ENCODE measurements around the gene FZD2. TPM values are rescaled to one million over a fixed set of nuclear protein-coding genes. Genes with fewer than 3 reads are reported as not detected.
A peak's percentile ranks its signal among the peaks of the same experiment; 100 is the strongest.

The FZD2 gene
- total RNA-seq, 1 donor from 2014 or later: 56.6 TPM

GRCh38 chr17:44581868-44582267 lies 24.6 kb downstream of the FZD2 start:
- H3K27ac Mint-ChIP-seq: no peak overlapping the region
- H3K36me3 ChIP-seq: no peaks in the 10 kb centered on the region
- H3K4me2 ChIP-seq: no peak overlapping the region
- H3K4me1 ChIP-seq: no peaks in the 10 kb centered on the region
- H3K9me3 Mint-ChIP-seq: no peaks in the 10 kb centered on the region
- DNase-seq (ENCODE audit: low spot score): peak; percentile 50
- H3K4me1 Mint-ChIP-seq: no peaks in the 10 kb centered on the region
- no peaks in the 10 kb centered on the region for H3K9me3 ChIP-seq (ENCODE audit: low read depth)
- H3K79me2 ChIP-seq (ENCODE audit: low read depth): no peaks in the 10 kb centered on the region
- no peaks in the 10 kb centered on the region for H3K27me3 ChIP-seq
- no peak overlapping the region for H3K4me3 Mint-ChIP-seq
- TF ChIP-seq CTCF (IDR thresholded peaks at IDR 0.05) (peak; percentile 36), EZH2 (IDR thresholded peaks at IDR 0.05) (no peak), EZH2phosphoT487 (IDR thresholded peaks at IDR 0.05) (no peak)
- no peak overlapping the region for H2AFZ ChIP-seq (replicated peaks)
- no peaks in the 10 kb centered on the region for H3F3A ChIP-seq (ENCODE audit: low read depth)
- H4K20me1 ChIP-seq (ENCODE audit: low read depth): no peaks in the 10 kb centered on the region
- peaks cover 5% of the 10 kb centered on the region for H3K27me3 Mint-ChIP-seq (ENCODE audit: insufficient read depth, low read depth)
- H3K9ac ChIP-seq: no peak overlapping the region
- H3K27ac ChIP-seq: no peak overlapping the region
- no peaks in the 10 kb centered on the region for H3K36me3 Mint-ChIP-seq
- no peak overlapping the region for H3K4me3 ChIP-seq

- no peak for DNase-seq (ENCODE audit: low spot score)
- Histone ChIP-seq H3K4me2 (no peak overlapping the region), H4K20me1 (ENCODE audit: low read depth) (no peaks in the 10 kb centered on the region), H3K36me3 (no peaks in the 10 kb centered on the region), H3K4me1 (no peaks in the 10 kb centered on the region), H3K27me3 (no peaks in the 10 kb centered on the region), H3K9ac (no peak overlapping the region), H3K4me3 (no peak overlapping the region), H2AFZ (replicated peaks) (no peak overlapping the region), H3K79me2 (ENCODE audit: low read depth) (no peaks in the 10 kb centered on the region), H3F3A (ENCODE audit: low read depth) (no peaks in the 10 kb centered on the region), H3K27ac (no peak overlapping the region), H3K9me3 (ENCODE audit: low read depth) (no peaks in the 10 kb centered on the region)
- H3K36me3 Mint-ChIP-seq: no peaks in the 10 kb centered on the region
- H3K9me3 Mint-ChIP-seq: no peaks in the 10 kb centered on the region
- no peak overlapping the region for H3K4me3 Mint-ChIP-seq
- H3K27ac Mint-ChIP-seq: peak overlapping the region; percentile 10
- H3K4me1 Mint-ChIP-seq: peaks cover 6% of the 10 kb centered on the region
- TF ChIP-seq EZH2 (IDR thresholded peaks at IDR 0.05) (no peak), CTCF (IDR thresholded peaks at IDR 0.05) (no peak)
- H3K27me3 Mint-ChIP-seq (ENCODE audit: insufficient read depth, low read depth): peaks cover 4% of the 10 kb centered on the region
Observed at GRCh38 chr17:44584443-44584842, 27.2 kb downstream of the FZD2 start.

- Mint-ChIP-seq H3K9me3 (no peaks in the 10 kb centered on the region), H3K4me1 (peaks cover 6% of the 10 kb centered on the region), H3K27me3 (ENCODE audit: insufficient read depth, low read depth) (peaks cover 4% of the 10 kb centered on the region), H3K4me3 (no peak overlapping the region), H3K27ac (no peak overlapping the region), H3K36me3 (no peaks in the 10 kb centered on the region)
- Histone ChIP-seq H3K9ac (no peak overlapping the region), H3K27me3 (no peaks in the 10 kb centered on the region), H3K79me2 (ENCODE audit: low read depth) (no peaks in the 10 kb centered on the region), H3K36me3 (no peaks in the 10 kb centered on the region), H3K4me3 (no peak overlapping the region), H3K4me1 (no peaks in the 10 kb centered on the region), H2AFZ (replicated peaks) (no peak overlapping the region), H3K9me3 (ENCODE audit: low read depth) (no peaks in the 10 kb centered on the region), H3F3A (ENCODE audit: low read depth) (peaks cover 7% of the 10 kb centered on the region), H3K4me2 (no peak overlapping the region), H3K27ac (no peak overlapping the region), H4K20me1 (ENCODE audit: low read depth) (no peaks in the 10 kb centered on the region)
- TF ChIP-seq EZH2 (IDR thresholded peaks at IDR 0.05) (no peak), CTCF (IDR thresholded peaks at IDR 0.05) (no peak), EZH2phosphoT487 (IDR thresholded peaks at IDR 0.05) (no peak)
- DNase-seq (ENCODE audit: low spot score): no peak
Observed at GRCh38 chr17:44585315-44585714, 28.0 kb downstream of the FZD2 start.
